DOHH2 (cell line): ENCODE measurements around the gene COPA.
"Not testable (repeated sequence)": the region's sequence is repeated elsewhere in the genome, so short reads cannot be mapped to it uniquely, and the experiment has no call there.

Experiments used
- H3F3A ChIP-seq: fragments of 200-600 bp; sonication (generic), shearing (Covaris generic); 2 replicates; pipeline ENCODE4 v1.6.0; 2016; ENCODE audit warnings: antibody characterized with exemption, mild to moderate bottlenecking; ENCODE audit not compliant: control insufficient read depth, insufficient read depth
- H3K27ac ChIP-seq: fragments of 200-600 bp; sonication (generic); 2 replicates; pipeline ENCODE4 v1.5.1; 2014; ENCODE audit warnings: low read depth, mild to moderate bottlenecking, low read length, moderate library complexity
- H3K27me3 ChIP-seq: fragments of 200-600 bp; sonication (generic); 2 replicates; pipeline ENCODE4 v1.6.1; 2014; ENCODE audit warnings: mild to moderate bottlenecking, low read length, mixed read lengths; ENCODE audit not compliant: control insufficient read depth
- H3K36me3 ChIP-seq: fragments of 200-600 bp; sonication (generic); 2 replicates; pipeline ENCODE4 v1.6.1; 2014; ENCODE audit warnings: mild to moderate bottlenecking, low read length, moderate library complexity, mixed read lengths; ENCODE audit not compliant: control insufficient read depth
- H3K4me1 ChIP-seq: fragments of 200-600 bp; sonication (generic); 2 replicates; pipeline ENCODE4 v1.6.1; 2014; ENCODE audit warnings: mild to moderate bottlenecking, low read length, mixed read lengths; ENCODE audit not compliant: control insufficient read depth
- H3K4me2 ChIP-seq: fragments of 200-600 bp; sonication (generic); 2 replicates; pipeline ENCODE4 v1.6.0; 2014; ENCODE audit warnings: mild to moderate bottlenecking, low read length, moderate library complexity
- H3K4me3 ChIP-seq: fragments of 200-600 bp; sonication (generic); 2 replicates; pipeline ENCODE4 v1.5.1; 2014; ENCODE audit warnings: mild to moderate bottlenecking, low read length, mixed read lengths
- H3K79me2 ChIP-seq: fragments of 200-600 bp; sonication (generic); 2 replicates; pipeline ENCODE4 v1.6.1; 2014; ENCODE audit warnings: mild to moderate bottlenecking, low read length, mixed read lengths; ENCODE audit not compliant: control insufficient read depth
- H3K9me2 ChIP-seq: fragments of 200-600 bp; sonication (generic); replicated peaks from 2 replicates; pipeline ENCODE4 v1.6.1; 2014; ENCODE audit warnings: mild to moderate bottlenecking, low read length, mixed read lengths; ENCODE audit not compliant: control insufficient read depth
- H3K9me3 ChIP-seq: fragments of 200-600 bp; sonication (generic); 2 replicates; pipeline ENCODE4 v1.6.1; 2014; ENCODE audit warnings: antibody characterized with exemption, low read length, mixed read lengths; ENCODE audit not compliant: control insufficient read depth, insufficient read depth
- H4K20me1 ChIP-seq: fragments of 200-600 bp; sonication (generic); 2 replicates; pipeline ENCODE4 v1.6.0; 2014; ENCODE audit warnings: low read depth, mild to moderate bottlenecking, antibody characterized with exemption, low read length, moderate library complexity; ENCODE audit not compliant: control insufficient read depth, insufficient read depth
- EZH2phosphoT487 ChIP-seq: fragments of 200-600 bp; sonication (generic); IDR thresholded peaks from 2 replicates; pipeline ENCODE4 v1.6.1; 2017; ENCODE audit warnings: borderline replicate concordance, mild to moderate bottlenecking, antibody characterized with exemption, low read length, moderate library complexity, mixed read lengths
- TF ChIP-seq, protein P1 (sequence below): fragments of 200-600 bp; sonication (generic); IDR thresholded peaks from one replicate; pipeline ENCODE4 v1.5.1; 2014; ENCODE audit warnings: antibody characterized with exemption, mild to moderate bottlenecking, low read depth, low read length; ENCODE audit not compliant: poor library complexity, severe bottlenecking

COPA gene

DNA sequence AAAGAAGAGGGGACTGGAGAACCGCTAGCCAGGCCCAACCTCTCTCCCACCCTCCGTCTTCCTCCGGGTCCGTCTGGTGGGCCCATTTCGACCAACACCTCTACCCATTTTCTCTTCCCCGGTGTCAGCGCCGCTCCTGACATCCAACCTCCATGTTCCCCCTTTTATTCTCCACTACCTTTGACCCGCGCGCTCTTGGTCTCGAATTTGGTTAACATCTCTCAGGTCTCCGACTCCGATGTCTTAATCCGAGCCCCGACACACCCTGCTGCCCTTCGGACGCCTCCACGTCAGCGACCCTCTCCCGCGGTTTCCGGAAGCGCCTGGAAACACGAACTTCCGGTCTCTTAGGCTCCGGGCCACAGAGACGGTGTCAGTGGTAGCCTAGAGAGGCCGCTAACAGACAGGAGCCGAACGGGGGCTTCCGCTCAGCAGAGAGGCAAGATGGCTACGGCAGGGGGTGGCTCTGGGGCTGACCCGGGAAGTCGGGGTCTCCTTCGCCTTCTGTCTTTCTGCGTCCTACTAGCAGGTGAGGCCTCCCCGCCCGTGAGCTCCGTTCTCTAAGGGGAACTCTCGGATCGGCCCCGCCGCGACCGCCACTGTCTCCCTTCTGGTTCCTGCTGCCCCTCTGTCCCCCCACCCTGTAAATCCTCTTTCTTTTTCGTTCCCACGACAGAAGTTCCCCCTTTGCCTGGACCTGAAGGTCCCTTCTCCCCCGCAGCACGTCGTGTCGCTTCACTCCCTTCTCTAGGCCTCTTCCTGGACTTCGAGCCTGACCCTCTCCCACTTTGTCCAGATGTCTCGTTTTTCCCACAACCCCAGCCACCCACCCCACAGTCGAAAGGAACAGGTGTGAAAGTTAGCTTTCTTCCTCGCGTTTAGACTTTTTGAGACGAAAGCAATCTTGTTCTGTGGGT, at the start of gene COPA, which contains the start of gene NCSTN:
COPA (minus strand) TSS at position 298 of the 917 bp plus-strand sequence; CDS start at position 218, 80 bp downstream.
NCSTN (plus strand) TSS at position 431 of the 917 bp plus-strand sequence; CDS start at position 445, 14 bp downstream.
- peak within 1 kb of the TSS; percentile 58 for H3K4me2 ChIP-seq
- H3K36me3 ChIP-seq: peaks cover 80% of the 10 kb centered on the region

GRCh38 chr1:160388406-160388805, 45.4 kb upstream of the COPA start:
- H3K4me2 ChIP-seq, H4K20me1 ChIP-seq, H3F3A ChIP-seq, H3K27me3 ChIP-seq, H3K9me2 ChIP-seq, H3K9me3 ChIP-seq, H3K4me3 ChIP-seq, H3K79me2 ChIP-seq, H3K36me3 ChIP-seq, H3K4me1 ChIP-seq, H3K27ac ChIP-seq: not testable (repeated sequence)

More for the DNA sequence above, at the start of gene COPA, which contains the start of gene NCSTN:
- Histone ChIP-seq H3F3A (no peaks in the 10 kb centered on the region), H3K27ac (peak within 1 kb of the TSS; percentile 60), H3K27me3 (no peaks in the 10 kb centered on the region), H4K20me1 (peaks cover 4% of the 10 kb centered on the region; the same call in 1 of the 2 replicates), H3K9me2 (no peaks in the 10 kb centered on the region), H3K4me3 (peak within 1 kb of the TSS; percentile 88), H3K9me3 (no peaks in the 10 kb centered on the region), H3K79me2 (peaks cover 78% of the 10 kb centered on the region), H3K4me1 (peaks cover 45% of the 10 kb centered on the region)
- TF ChIP-seq EZH2phosphoT487: no peak
- TF ChIP-seq, protein P1, sequence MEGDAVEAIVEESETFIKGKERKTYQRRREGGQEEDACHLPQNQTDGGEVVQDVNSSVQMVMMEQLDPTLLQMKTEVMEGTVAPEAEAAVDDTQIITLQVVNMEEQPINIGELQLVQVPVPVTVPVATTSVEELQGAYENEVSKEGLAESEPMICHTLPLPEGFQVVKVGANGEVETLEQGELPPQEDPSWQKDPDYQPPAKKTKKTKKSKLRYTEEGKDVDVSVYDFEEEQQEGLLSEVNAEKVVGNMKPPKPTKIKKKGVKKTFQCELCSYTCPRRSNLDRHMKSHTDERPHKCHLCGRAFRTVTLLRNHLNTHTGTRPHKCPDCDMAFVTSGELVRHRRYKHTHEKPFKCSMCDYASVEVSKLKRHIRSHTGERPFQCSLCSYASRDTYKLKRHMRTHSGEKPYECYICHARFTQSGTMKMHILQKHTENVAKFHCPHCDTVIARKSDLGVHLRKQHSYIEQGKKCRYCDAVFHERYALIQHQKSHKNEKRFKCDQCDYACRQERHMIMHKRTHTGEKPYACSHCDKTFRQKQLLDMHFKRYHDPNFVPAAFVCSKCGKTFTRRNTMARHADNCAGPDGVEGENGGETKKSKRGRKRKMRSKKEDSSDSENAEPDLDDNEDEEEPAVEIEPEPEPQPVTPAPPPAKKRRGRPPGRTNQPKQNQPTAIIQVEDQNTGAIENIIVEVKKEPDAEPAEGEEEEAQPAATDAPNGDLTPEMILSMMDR: no peak

DNA sequence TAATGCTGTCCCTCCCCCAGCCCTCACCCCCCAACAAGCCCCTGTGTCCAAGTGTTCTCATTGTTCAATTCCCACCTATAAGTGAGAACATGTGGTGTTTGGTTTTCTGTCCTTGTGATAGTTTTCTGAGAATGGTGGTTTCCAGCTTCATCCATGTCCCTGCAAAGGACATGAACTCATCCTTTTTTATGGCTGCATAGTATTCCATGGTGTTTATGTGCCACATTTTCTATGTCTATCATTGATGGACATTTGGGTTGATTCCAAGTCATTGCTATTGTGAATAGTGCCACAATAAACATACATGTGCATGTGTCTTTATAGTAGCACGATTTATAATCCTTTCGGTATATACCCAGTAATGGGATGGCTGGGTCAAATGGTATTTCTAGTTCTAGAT, 41.8 kb upstream of the COPA start:
- not testable (repeated sequence) for H4K20me1 ChIP-seq, H3K9me3 ChIP-seq, H3K4me2 ChIP-seq, H3K27me3 ChIP-seq, H3K27ac ChIP-seq, H3K4me3 ChIP-seq, H3F3A ChIP-seq, H3K4me1 ChIP-seq, H3K36me3 ChIP-seq, H3K79me2 ChIP-seq, H3K9me2 ChIP-seq

DNA sequence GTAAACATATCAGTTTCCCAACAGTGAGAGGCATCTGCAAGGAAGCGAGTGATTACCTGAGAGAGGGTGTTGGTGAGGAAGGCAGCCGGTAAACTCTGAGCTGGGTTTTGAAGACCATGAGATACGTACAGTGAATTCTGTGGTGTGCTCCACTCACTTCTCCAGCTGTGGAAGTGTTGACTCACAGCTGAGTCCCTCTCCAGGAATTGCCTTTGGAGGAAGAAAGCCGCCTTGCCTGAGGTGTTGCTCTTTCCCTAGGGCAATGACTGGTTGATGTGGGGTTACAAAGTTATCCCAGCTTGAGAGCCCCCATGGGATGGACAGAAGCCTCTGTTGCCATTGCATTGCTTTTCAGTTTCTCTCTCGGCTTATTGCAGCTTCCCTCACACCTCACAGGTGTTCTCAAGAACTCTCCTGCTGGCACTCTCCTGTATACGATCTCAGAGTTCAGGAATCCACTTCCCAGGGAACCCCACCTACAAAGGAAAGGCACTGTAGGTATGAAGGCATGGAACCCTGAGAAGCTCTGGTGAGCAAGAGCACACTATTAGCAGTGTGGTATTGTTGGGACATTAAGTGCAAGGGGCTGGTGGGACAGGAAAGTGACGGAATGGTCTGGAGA, 34.6 kb upstream of the COPA start:
- Histone ChIP-seq H3K9me3 (no peaks in the 10 kb centered on the region), H3K27ac (no peak overlapping the region), H3K27me3 (peaks cover 10% of the 10 kb centered on the region), H3F3A (no peaks in the 10 kb centered on the region), H4K20me1 (no peaks in the 10 kb centered on the region), H3K4me3 (no peak overlapping the region), H3K4me1 (peaks cover 16% of the 10 kb centered on the region), H3K36me3 (no peaks in the 10 kb centered on the region), H3K9me2 (no peaks in the 10 kb centered on the region), H3K79me2 (no peaks in the 10 kb centered on the region), H3K4me2 (no peak overlapping the region)
- no peak for TF ChIP-seq EZH2phosphoT487
- TF ChIP-seq, protein P1: no peak
